Measurements from ENCODE around the gene PPT1.

Gene PPT1

DNA sequence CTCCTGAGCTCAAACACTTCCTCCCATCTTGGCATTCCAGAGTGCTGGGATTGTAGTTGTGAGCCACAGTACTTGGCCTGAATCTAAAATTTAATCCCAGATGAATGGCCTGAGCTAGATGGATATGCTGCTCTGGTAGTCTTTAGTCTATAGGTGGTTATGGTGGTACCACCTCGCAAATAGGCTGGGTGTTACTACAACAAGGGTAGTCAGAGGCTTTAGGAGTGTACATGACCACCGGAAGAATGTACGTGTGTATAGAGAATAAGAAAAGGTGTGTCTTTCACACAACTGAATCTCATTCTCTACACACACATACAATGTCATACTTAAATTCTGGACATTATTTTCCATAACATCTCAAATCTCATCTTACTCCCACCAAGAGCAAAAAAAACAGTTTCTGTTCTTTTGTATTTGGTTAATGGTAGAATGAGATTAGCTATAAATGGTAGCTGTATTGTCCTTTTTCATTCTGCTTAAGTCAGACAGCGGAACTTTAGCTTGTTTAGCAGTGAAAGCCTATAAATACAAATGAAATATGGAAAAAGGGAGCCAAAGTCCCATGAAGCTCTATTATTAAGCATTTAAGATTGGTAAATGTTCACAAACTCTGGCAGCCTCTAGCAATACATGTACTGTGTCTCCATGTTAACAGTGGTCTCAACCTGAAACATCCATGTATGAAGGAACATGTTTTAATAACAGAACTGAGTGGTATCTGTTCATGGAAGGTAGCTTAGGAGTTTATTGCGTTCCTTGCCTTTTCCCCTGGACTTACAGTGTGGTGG, 40.3 kb downstream of the PPT1 start:
- DNase-seq (ENCODE audit: low read depth): no peak
- H3K4me3 ChIP-seq (ENCODE audit: low read depth, low read length): no peak overlapping the region
- TF ChIP-seq, protein P1, sequence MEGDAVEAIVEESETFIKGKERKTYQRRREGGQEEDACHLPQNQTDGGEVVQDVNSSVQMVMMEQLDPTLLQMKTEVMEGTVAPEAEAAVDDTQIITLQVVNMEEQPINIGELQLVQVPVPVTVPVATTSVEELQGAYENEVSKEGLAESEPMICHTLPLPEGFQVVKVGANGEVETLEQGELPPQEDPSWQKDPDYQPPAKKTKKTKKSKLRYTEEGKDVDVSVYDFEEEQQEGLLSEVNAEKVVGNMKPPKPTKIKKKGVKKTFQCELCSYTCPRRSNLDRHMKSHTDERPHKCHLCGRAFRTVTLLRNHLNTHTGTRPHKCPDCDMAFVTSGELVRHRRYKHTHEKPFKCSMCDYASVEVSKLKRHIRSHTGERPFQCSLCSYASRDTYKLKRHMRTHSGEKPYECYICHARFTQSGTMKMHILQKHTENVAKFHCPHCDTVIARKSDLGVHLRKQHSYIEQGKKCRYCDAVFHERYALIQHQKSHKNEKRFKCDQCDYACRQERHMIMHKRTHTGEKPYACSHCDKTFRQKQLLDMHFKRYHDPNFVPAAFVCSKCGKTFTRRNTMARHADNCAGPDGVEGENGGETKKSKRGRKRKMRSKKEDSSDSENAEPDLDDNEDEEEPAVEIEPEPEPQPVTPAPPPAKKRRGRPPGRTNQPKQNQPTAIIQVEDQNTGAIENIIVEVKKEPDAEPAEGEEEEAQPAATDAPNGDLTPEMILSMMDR (IDR thresholded peaks at IDR 0.05; ENCODE audit: control insufficient read depth, extremely low read depth, insufficient read depth): no peak

DNA sequence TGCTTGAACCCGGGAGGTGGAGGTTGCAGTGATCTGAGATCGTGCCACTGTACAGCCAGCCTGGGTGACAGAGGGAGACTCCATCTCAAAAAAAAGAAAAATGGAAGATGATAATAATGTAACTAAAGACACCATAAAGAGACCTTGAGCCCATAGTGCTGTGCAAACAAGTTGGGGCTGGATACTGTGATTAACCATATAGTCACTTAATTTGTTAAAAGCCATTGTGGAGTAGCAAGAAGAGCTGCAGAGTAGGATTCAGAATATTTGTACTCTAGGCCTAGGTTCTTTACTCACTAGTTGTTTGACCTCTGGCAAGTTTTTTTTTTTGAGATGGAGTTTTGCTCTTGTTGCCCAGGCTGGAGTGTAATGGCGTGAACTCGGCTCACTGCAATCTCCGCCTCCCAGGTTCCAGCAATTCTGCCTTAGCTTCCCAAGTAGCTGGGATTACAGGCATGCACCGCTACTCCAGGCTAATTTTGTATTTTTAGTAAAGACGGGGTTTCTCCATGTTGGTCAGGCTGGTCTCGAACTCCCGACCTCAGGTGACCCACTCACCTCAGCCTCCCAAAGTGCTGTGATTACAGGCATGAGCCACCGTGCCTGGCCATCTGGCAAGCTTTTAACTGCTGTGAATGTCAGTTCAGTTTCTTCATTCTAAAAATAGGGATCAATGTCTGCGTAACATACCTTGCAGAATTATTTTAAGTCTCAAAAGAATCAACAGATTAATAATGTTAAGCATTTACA, 43.7 kb downstream of the PPT1 start:
- H3K4me3 ChIP-seq (ENCODE audit: low read depth, low read length): no peak overlapping the region
- no peak for DNase-seq (ENCODE audit: low read depth)
- TF ChIP-seq, protein P1 (IDR thresholded peaks at IDR 0.05; ENCODE audit: control insufficient read depth, extremely low read depth, insufficient read depth): no peak

DNA sequence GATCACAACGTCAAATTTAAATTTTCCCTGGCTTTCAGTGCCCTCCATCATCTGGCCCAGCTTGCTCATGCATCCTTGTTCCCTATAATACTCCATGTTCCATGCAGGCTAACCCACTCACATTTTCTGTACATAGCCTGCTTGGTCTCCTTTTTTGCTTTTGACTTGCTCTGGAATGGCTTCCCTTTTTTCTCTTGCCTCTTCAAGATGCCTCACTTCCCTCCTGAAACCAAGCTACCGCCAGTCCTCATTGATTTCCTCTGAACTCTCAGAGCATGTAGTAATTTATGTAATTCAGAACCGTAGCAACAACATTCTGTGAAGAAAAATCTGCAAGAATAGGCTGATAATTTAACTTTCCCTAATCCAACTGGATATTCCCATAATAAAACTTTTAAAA, 46.2 kb downstream of the PPT1 start:
- TF ChIP-seq, protein P1 (IDR thresholded peaks at IDR 0.05; ENCODE audit: control insufficient read depth, extremely low read depth, insufficient read depth): no peak
- no peak for DNase-seq (ENCODE audit: low read depth)

DNA sequence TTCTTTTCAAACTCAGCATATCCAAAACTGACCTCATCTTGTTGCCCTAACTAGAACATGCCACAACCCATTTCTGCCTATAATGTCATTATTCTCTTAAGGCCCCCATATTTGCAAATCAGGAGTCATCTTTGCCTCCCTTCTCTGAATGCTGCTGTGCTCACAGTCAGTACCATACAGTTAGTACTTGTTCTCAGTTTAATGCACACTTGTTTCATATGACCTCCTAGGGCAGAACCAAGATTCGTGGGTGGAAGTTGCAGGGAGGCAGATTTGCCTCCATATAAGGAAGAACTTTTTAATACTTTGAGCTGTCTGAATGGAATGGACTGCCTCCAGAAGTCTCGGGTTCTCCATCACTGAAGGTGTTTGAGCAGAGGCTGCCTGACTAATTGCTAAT, 47.3 kb downstream of the PPT1 start:
- TF ChIP-seq, protein P1 (IDR thresholded peaks at IDR 0.05; ENCODE audit: control insufficient read depth, extremely low read depth, insufficient read depth): no peak
- no peak overlapping the region for H3K4me3 ChIP-seq (ENCODE audit: low read depth, low read length)
- DNase-seq (ENCODE audit: low read depth): no peak

More for the DNA sequence above, 46.2 kb downstream of the PPT1 start:
- no peak overlapping the region for H3K4me3 ChIP-seq (ENCODE audit: low read depth, low read length)

DNA sequence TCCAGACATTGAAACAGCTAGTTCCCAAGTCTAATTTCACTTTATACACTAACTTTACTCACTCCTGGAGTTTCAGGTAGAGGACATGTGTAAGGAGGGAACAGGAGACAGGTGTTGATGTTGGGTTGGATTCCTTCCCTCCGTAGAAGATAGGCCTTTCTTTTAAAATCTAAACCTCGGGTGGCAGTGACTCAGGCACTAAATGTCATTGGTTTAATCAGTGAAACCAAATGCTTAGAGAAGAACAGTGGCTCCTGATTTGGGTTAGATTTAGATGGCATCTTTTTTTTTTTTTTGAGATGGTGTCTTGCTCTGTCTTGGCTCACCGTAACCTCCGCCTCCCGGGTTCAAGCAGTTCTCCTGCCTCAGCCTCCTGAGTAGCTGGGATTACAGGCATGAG, 49.3 kb downstream of the PPT1 start:
- no peak overlapping the region for H3K4me3 ChIP-seq (ENCODE audit: low read depth, low read length)
- TF ChIP-seq, protein P1 (IDR thresholded peaks at IDR 0.05; ENCODE audit: control insufficient read depth, extremely low read depth, insufficient read depth): no peak

DNA sequence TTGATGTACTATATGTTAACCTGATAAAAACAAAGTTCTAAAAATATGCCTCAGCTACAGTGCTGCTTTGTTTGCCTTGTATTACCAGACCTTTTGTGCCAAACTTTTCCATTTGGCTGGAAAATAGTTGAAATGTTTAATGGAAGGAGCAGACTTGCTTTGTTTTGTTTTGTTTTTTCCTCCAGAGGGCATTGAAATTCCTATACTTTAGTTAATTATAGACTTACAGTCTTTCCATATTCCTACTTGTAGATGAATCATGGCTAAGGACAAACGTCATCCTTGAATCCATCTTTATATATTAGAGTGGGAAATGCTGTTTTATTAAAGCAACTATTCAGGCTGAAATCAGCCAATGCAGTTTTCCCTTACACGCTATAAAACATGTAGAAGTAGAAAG, 49.8 kb downstream of the PPT1 start:
- no peak for DNase-seq (ENCODE audit: low read depth)
- TF ChIP-seq, protein P1 (IDR thresholded peaks at IDR 0.05; ENCODE audit: control insufficient read depth, extremely low read depth, insufficient read depth): no peak
- H3K4me3 ChIP-seq (ENCODE audit: low read depth, low read length): no peak overlapping the region

More for the DNA sequence above, 49.3 kb downstream of the PPT1 start:
- no peak for DNase-seq (ENCODE audit: low read depth)

Measured in LNCaP clone FGC (cell line).